GM20000 (cell line): ENCODE data around the gene KRTDAP.
A peak's percentile ranks its signal among the peaks of the same experiment; 100 is the strongest.
"Not testable (repeated sequence)": the region's sequence is repeated elsewhere in the genome, so short reads cannot be mapped to it uniquely, and the experiment has no call there.

Experiments used
- DNase-seq: peaks from one replicate; pipeline ENCODE4 v3.0.0; 2012; ENCODE audit warnings: low spot score
- CTCF ChIP-seq: IDR thresholded peaks from 2 replicates; pipeline ENCODE4 v1.5.1; 2012; ENCODE audit warnings: mild to moderate bottlenecking, control low read depth; ENCODE audit errors: extremely low read depth, missing control alignments

KRTDAP gene

GRCh38 chr19:35466259-35466658, 24.0 kb downstream of the KRTDAP start:
- no peak for DNase-seq
- no peak for TF ChIP-seq CTCF

GRCh38 chr19:35462956-35463355, 27.3 kb downstream of the KRTDAP start:
- not testable (repeated sequence) for DNase-seq

- DNase-seq, result peak; percentile 74
- no peak for TF ChIP-seq CTCF
Measured at GRCh38 chr19:35462476-35462953, 27.7 kb downstream of the KRTDAP start.

GRCh38 chr19:35461788-35462187, 28.5 kb downstream of the KRTDAP start:
- not testable (repeated sequence) for DNase-seq

- no peak for TF ChIP-seq CTCF
- DNase-seq, result no peak
Measured at GRCh38 chr19:35461060-35461459, 29.2 kb downstream of the KRTDAP start.

GRCh38 chr19:35460608-35461007, 29.7 kb downstream of the KRTDAP start:
- no peak for DNase-seq
- no peak for TF ChIP-seq CTCF

GRCh38 chr19:35459414-35460082, 30.7 kb downstream of the KRTDAP start:
- DNase-seq, result no peak
- no peak for TF ChIP-seq CTCF

- DNase-seq, result peak; percentile 52
- no peak for TF ChIP-seq CTCF
Measured at GRCh38 chr19:35458731-35459391, 31.4 kb downstream of the KRTDAP start.
